Activated B cell treated with CpG ODN at 0.5 μM for 24 hours (primary cell): Measurements from ENCODE around the gene ZNHIT3. TPM values are rescaled to one million over a fixed set of nuclear protein-coding genes. Genes with fewer than 3 reads are reported as not detected.

Experiments used
- ATAC-seq: fragments of 200-7000 bp; cut with Tn5 transposase; one replicate; pipeline ENCODE4 v1.10.0; 2021; ENCODE audit warnings: low read depth, mild to moderate bottlenecking, moderate library complexity
- CTCF ChIA-PET: fragments of 350-600 bp; sonication (Branson Sonifier 250); formaldehyde crosslinking; loops from one replicate; lab custom pipeline; 2021; ENCODE audit warnings: antibody characterized with exemption; lab: Charles Lee
- POLR2A ChIA-PET: fragments of 350-600 bp; sonication (Branson Sonifier 250); formaldehyde crosslinking; loops from one replicate; lab custom pipeline; 2021; ENCODE audit warnings: antibody characterized with exemption; lab: Charles Lee
- DNase-seq: peaks from one replicate; pipeline ENCODE4 v3.0.0; 2022
- H3K27ac Mint-ChIP-seq: one replicate; pipeline ENCODE4 v1.8.0; 2020; ENCODE audit warnings: mixed read lengths
- H3K27me3 Mint-ChIP-seq: one replicate; pipeline ENCODE4 v1.8.0; 2021; ENCODE audit warnings: mixed read lengths
- H3K36me3 Mint-ChIP-seq: one replicate; pipeline ENCODE4 v1.8.0; 2021; ENCODE audit warnings: low read depth, mixed read lengths
- H3K4me1 Mint-ChIP-seq: one replicate; pipeline ENCODE4 v1.8.0; 2021; ENCODE audit warnings: mixed read lengths
- H3K4me3 Mint-ChIP-seq: one replicate; pipeline ENCODE4 v1.8.0; 2020; ENCODE audit warnings: mild to moderate bottlenecking, mixed read lengths
- H3K9me3 Mint-ChIP-seq: one replicate; pipeline ENCODE4 v1.8.0; 2020; ENCODE audit warnings: mixed read lengths
- CTCF ChIP-seq: fragments of 200-600 bp; IDR thresholded peaks from one replicate; pipeline ENCODE4 v1.8.0; 2022; ENCODE audit warnings: antibody characterized with exemption, mild to moderate bottlenecking
- intact Hi-C: fragments of 100-400 bp; cut with micrococcal nuclease; formaldehyde crosslinking; loops from one replicate; pipeline ENCODE4 v1.15.1; 2024
- total RNA-seq: library from RNA; stranded (reverse); gene quantifications from 2 replicates; pipeline ENCODE4 v1.2.3, GENCODE V29; 2022

ZNHIT3 gene
- total RNA-seq, 1 donor from 2014 or later, result 35.5 TPM

- TF ChIP-seq CTCF, result no peak
- H3K36me3 Mint-ChIP-seq, result peaks cover 41% of the 10 kb centered on the region
- intact Hi-C loops, result loop anchor here (10.0 kb wide), 1 partner anchor 958 kb away; the partner anchor contains the start of gene AP2B1
- no peaks in the 10 kb centered on the region for H3K9me3 Mint-ChIP-seq
- H3K4me1 Mint-ChIP-seq, result peaks cover 30% of the 10 kb centered on the region
- ChIA-PET CTCF (interaction anchor here (2.4 kb wide), 1 partner anchor 9 kb away, joined by 12 read pairs; the partner anchor contains the start of genes MYO19 and PIGW), POLR2A (no interaction called here)
- ATAC-seq (no peak), DNase-seq (no peak)
- no peak overlapping the region for H3K27ac Mint-ChIP-seq
- H3K27me3 Mint-ChIP-seq, result no peaks in the 10 kb centered on the region
- H3K4me3 Mint-ChIP-seq, result no peak overlapping the region
Measured at GRCh38 chr17:36542755-36543154, 56.3 kb downstream of the ZNHIT3 start.

- TF ChIP-seq CTCF, result no peak
- no peak for DNase-seq
- ChIA-PET POLR2A (interaction anchor here (0.5 to 4.3 kb wide), 11 partner anchors 9 to 860 kb away, joined by 3 to 153 read pairs (median 7); partner anchors contain the start of genes MRM1, MYO19, PIGW and ZNHIT3), CTCF (interaction anchor here (0.7 to 2.4 kb wide), 2 partner anchors 10 to 59 kb away, joined by 6 to 12 read pairs; partner anchors contain the start of genes MYO19 and PIGW)
- Mint-ChIP-seq H3K4me3 (peak overlapping the region; percentile 99), H3K4me1 (peaks cover 41% of the 10 kb centered on the region), H3K27ac (peak overlapping the region; percentile 97), H3K36me3 (peaks cover 40% of the 10 kb centered on the region), H3K27me3 (no peaks in the 10 kb centered on the region), H3K9me3 (no peaks in the 10 kb centered on the region)
- no peak for ATAC-seq
- intact Hi-C loops, result loop anchor here (1.0 to 10.0 kb wide), 6 partner anchors 9 to 959 kb away; partner anchors contain the start of genes AATF, AP2B1, DHRS11 and MRM1
Measured at GRCh38 chr17:36544044-36544306, 57.5 kb downstream of the ZNHIT3 start.

GRCh38 chr17:36544307-36545076, 58.0 kb downstream of the ZNHIT3 start, which contains the start of gene GGNBP2:
Gene GGNBP2 (plus strand): TSS chr17:36544919. CDS start chr17:36545725, 806 bp downstream.
- no peak for TF ChIP-seq CTCF
- ChIA-PET CTCF (interaction anchor here (0.7 to 2.4 kb wide), 2 partner anchors 10 to 59 kb away, joined by 6 to 12 read pairs; partner anchors contain the start of genes MYO19 and PIGW), POLR2A (interaction anchor here (0.5 to 4.3 kb wide), 22 partner anchors 9 to 1300 kb away, joined by 3 to 153 read pairs (median 4); partner anchors contain the start of genes MRM1, MYO19, PIGW and TAF15)
- H3K9me3 Mint-ChIP-seq, result no peaks in the 10 kb centered on the region
- peak within 1 kb of the TSS; percentile 99 for H3K4me3 Mint-ChIP-seq
- ATAC-seq (peak; percentile 70), DNase-seq (peak; percentile 88)
- peaks cover 41% of the 10 kb centered on the region for H3K36me3 Mint-ChIP-seq
- H3K27ac Mint-ChIP-seq, result peak within 1 kb of the TSS; percentile 97
- H3K4me1 Mint-ChIP-seq, result peaks cover 46% of the 10 kb centered on the region
- no peaks in the 10 kb centered on the region for H3K27me3 Mint-ChIP-seq
- intact Hi-C loops, result loop anchor here (1.0 to 10.0 kb wide), 9 partner anchors 9 to 960 kb away; partner anchors contain the start of genes AATF, AP2B1, DHRS11 and MRM1

GRCh38 chr17:36545077-36545464, 58.6 kb downstream of the ZNHIT3 start:
- ATAC-seq (peak; percentile 23), DNase-seq (no peak)
- intact Hi-C loops, result loop anchor here (1.0 to 10.0 kb wide), 7 partner anchors 46 to 960 kb away; partner anchors contain the start of genes AATF, AP2B1, DHRS11 and MRM1
- H3K4me1 Mint-ChIP-seq, result peaks cover 52% of the 10 kb centered on the region
- POLR2A ChIA-PET, result interaction anchor here (0.6 to 4.3 kb wide), 21 partner anchors 10 to 1064 kb away, joined by 3 to 153 read pairs (median 4); partner anchors contain the start of genes MRM1, MYO19, PIGW and SYNRG
- peak overlapping the region; percentile 99 for H3K4me3 Mint-ChIP-seq
- H3K36me3 Mint-ChIP-seq, result peaks cover 36% of the 10 kb centered on the region
- no peaks in the 10 kb centered on the region for H3K9me3 Mint-ChIP-seq
- CTCF ChIA-PET, result interaction anchor here (2.4 kb wide), 1 partner anchor 11 kb away, joined by 12 read pairs; the partner anchor contains the start of genes MYO19 and PIGW
- H3K27me3 Mint-ChIP-seq, result no peaks in the 10 kb centered on the region
- TF ChIP-seq CTCF, result no peak
- H3K27ac Mint-ChIP-seq, result peak overlapping the region; percentile 97

Other genes with a start within 250 kb of the ZNHIT3 start
- gene TBC1D3I, start 222.1 kb upstream of the ZNHIT3 start, total RNA-seq, result 1.5 and 4.4 TPM in 2 replicates
- not detected in 2 replicates for gene TBC1D3G, start 162.8 kb upstream of the ZNHIT3 start, total RNA-seq
- not detected in 2 replicates for gene TBC1D3H, start 98.2 kb upstream of the ZNHIT3 start, total RNA-seq
- gene MYO19, start 48.2 kb downstream of the ZNHIT3 start, total RNA-seq, result 70.8 and 85.6 TPM in 2 replicates
- 18.2 and 20.7 TPM in 2 replicates for gene PIGW, start 48.3 kb downstream of the ZNHIT3 start, total RNA-seq
- 103 and 118 TPM in 2 replicates for gene GGNBP2, start 58.2 kb downstream of the ZNHIT3 start, total RNA-seq
- gene DHRS11, start 105.2 kb downstream of the ZNHIT3 start, total RNA-seq, result 5.7 and 7.7 TPM in 2 replicates
- gene MRM1, start 114.9 kb downstream of the ZNHIT3 start, total RNA-seq, result 14.3 and 15.6 TPM in 2 replicates